CD4-positive, alpha-beta T cell (primary cell): ENCODE results near the gene TARBP2. TPM values are rescaled to one million over a fixed set of nuclear protein-coding genes. Genes with fewer than 3 reads are reported as not detected.

Source experiments
- ATAC-seq: fragments of 200-7000 bp; cut with Tn5 transposase; one replicate; pipeline ENCODE4 v1.10.0; 2022; ENCODE audit warnings: mild to moderate bottlenecking; ENCODE audit not compliant: poor library complexity
- CTCF ChIA-PET: fragments of 350-600 bp; sonication (Branson Sonifier 250); formaldehyde crosslinking; loops from one replicate; lab custom pipeline; 2021; ENCODE audit warnings: antibody characterized with exemption, inconsistent platforms; lab: Charles Lee
- POLR2A ChIA-PET: fragments of 350-600 bp; sonication (Branson Sonifier 250); formaldehyde crosslinking; loops from one replicate; lab custom pipeline; 2021; ENCODE audit warnings: antibody characterized with exemption, inconsistent platforms; lab: Charles Lee
- DNase-seq, 14 experiments: peaks; one replicate each; pipeline ENCODE4 v3.0.0-alpha.2; 2013 to 2020; ENCODE audit warnings: mixed read lengths in 2 of 14
- H3K27ac ChIP-seq, 2 donors: one replicate each; pipeline versions ENCODE4 v1.5.1 to v1.7.0; 2013; ENCODE audit warnings: low read length in 2 of 2, low read depth in 1 of 2, mild to moderate bottlenecking in 1 of 2
- H3K27me3 ChIP-seq, 2 experiments: 1 replicate in 1 of 2; 2 replicates in 1 of 2; pipeline versions ENCODE4 v1.6.1 to v1.7.0; 2013; ENCODE audit warnings: low read length in 2 of 2, control low read depth in 1 of 2, mild to moderate bottlenecking in 1 of 2, moderate library complexity in 1 of 2; ENCODE audit not compliant: insufficient read depth in 2 of 2, control insufficient read depth in 1 of 2
- H3K36me3 ChIP-seq: one replicate; pipeline ENCODE4 v1.6.1; 2013; ENCODE audit warnings: low read length, control low read depth; ENCODE audit not compliant: insufficient read depth
- H3K4me1 ChIP-seq: one replicate; pipeline ENCODE4 v1.6.1; 2013; ENCODE audit warnings: low read length, control low read depth; ENCODE audit not compliant: insufficient read depth
- H3K4me3 ChIP-seq: one replicate; pipeline ENCODE4 v1.5.1; 2013; ENCODE audit warnings: mild to moderate bottlenecking, low read length, moderate library complexity
- H3K9me3 ChIP-seq, 2 experiments: 1 replicate in 1 of 2; 2 replicates in 1 of 2; pipeline versions ENCODE4 v1.6.1 to v1.7.0; 2013; ENCODE audit warnings: low read length in 2 of 2, mild to moderate bottlenecking in 2 of 2, control low read depth in 1 of 2, moderate library complexity in 1 of 2; ENCODE audit not compliant: control insufficient read depth in 1 of 2, insufficient read depth in 1 of 2
- H3K27ac Mint-ChIP-seq: one replicate; pipeline ENCODE4 v1.8.0; 2020; ENCODE audit warnings: mixed read lengths
- H3K27me3 Mint-ChIP-seq: one replicate; pipeline ENCODE4 v1.8.0; 2021; ENCODE audit warnings: mixed read lengths
- H3K36me3 Mint-ChIP-seq: one replicate; pipeline ENCODE4 v1.8.0; 2021; ENCODE audit warnings: low read depth, mixed read lengths
- H3K4me1 Mint-ChIP-seq: one replicate; pipeline ENCODE4 v1.8.0; 2021; ENCODE audit warnings: low read depth, mixed read lengths
- H3K4me3 Mint-ChIP-seq: one replicate; pipeline ENCODE4 v1.8.0; 2020; ENCODE audit warnings: mild to moderate bottlenecking, mixed read lengths
- H3K9me3 Mint-ChIP-seq: one replicate; pipeline ENCODE4 v1.8.0; 2020; ENCODE audit warnings: mixed read lengths
- intact Hi-C, 2 experiments: fragments of 100-400 bp; cut with DNase I in 1 of 2; cut with micrococcal nuclease in 1 of 2; formaldehyde crosslinking; loops; one replicate each; pipeline versions ENCODE4 v1.15.1 to v1.9.0; 2023 to 2025; cut with DNase I, micrococcal nuclease
- total RNA-seq, 174 experiments: library from RNA in 2 of 174; stranded (reverse) in 2 of 174; gene quantifications; one replicate each; pipeline ENCODE4 v1.2.3 and lab custom pipeline; 2021 to 2026
- TF ChIP-seq, protein P1 (sequence below): fragments of 200-600 bp; IDR thresholded peaks from one replicate; pipeline ENCODE4 v1.8.0; 2022; ENCODE audit warnings: antibody characterized with exemption, mild to moderate bottlenecking

The TARBP2 gene
- total RNA-seq, 2 experiments from 2014 or later = 21.7 to 22.4 TPM

DNA sequence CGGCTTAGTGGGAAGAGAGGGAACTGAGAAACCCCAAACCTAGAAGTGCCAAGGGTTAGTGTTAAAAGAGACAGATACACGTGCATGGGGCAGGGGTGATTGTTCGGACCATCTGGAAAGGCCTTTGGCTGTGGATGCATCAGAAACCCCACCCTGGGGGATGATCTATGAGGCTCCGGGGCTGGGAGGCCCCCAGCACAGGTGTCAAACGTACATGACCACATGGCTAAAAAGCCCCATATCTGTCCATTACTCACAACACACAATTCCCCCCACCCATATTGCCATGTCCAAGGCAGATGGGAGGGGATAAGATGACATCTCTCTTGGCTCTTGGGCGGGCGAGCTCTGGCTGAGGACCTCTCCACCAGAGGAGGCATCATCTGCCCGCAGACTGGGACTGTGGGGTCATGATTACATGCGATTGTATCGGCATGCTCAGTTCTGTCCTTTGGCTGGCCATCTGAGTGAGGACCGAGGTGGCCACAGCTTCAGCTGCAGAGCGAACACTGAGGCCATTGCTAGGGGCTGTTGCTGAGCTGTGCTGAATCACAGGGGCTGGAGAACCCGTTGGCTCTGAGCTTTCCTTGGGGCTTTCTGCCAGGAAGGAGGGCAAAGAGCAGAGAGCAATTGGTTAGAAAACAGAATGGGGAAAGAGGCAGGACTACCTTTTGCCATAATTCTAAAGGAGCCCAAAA, 15.8 kb downstream of the TARBP2 start:
- no peaks in the 10 kb centered on the region for H3K27me3 ChIP-seq
- no peak overlapping the region for H3K27ac ChIP-seq
- no peaks in the 10 kb centered on the region for H3K9me3 ChIP-seq
- Mint-ChIP-seq H3K36me3 (peaks cover 79% of the 10 kb centered on the region), H3K4me1 (no peaks in the 10 kb centered on the region), H3K27me3 (no peaks in the 10 kb centered on the region), H3K9me3 (no peaks in the 10 kb centered on the region), H3K4me3 (no peak overlapping the region), H3K27ac (no peak overlapping the region)
- TF ChIP-seq, protein P1, sequence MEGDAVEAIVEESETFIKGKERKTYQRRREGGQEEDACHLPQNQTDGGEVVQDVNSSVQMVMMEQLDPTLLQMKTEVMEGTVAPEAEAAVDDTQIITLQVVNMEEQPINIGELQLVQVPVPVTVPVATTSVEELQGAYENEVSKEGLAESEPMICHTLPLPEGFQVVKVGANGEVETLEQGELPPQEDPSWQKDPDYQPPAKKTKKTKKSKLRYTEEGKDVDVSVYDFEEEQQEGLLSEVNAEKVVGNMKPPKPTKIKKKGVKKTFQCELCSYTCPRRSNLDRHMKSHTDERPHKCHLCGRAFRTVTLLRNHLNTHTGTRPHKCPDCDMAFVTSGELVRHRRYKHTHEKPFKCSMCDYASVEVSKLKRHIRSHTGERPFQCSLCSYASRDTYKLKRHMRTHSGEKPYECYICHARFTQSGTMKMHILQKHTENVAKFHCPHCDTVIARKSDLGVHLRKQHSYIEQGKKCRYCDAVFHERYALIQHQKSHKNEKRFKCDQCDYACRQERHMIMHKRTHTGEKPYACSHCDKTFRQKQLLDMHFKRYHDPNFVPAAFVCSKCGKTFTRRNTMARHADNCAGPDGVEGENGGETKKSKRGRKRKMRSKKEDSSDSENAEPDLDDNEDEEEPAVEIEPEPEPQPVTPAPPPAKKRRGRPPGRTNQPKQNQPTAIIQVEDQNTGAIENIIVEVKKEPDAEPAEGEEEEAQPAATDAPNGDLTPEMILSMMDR = no peak
- intact Hi-C loops = no loop called here
- ChIA-PET POLR2A (no interaction called here), CTCF (interaction anchor here (1.4 kb wide), 1 partner anchor 16 kb away, joined by 3 read pairs; no protein-coding TSS in a partner anchor)
- H3K4me1 ChIP-seq = no peaks in the 10 kb centered on the region
- no peak overlapping the region for H3K4me3 ChIP-seq
- DNase-seq = no peak
- ATAC-seq = no peak
- peaks cover 87% of the 10 kb centered on the region for H3K36me3 ChIP-seq

DNA sequence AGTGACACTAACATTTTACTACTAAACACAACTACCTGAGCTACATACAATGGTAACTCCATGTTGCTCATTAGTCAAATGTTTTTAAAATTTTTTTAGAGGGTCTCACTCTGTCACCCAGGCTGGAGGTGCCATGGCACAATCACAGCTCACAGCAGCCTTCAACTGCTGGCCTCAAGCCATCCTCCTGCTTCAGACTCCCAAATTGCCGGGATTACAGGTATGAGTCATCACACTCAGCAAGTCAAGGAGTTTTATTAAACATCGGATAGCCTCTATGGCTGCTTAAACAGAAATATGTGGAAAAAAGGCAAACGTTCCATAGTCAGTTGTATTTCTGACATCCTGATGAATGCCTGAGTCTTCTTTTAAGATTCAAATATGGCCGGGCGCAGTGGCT, 17.3 kb downstream of the TARBP2 start:
- intact Hi-C loops = no loop called here
- H3K36me3 ChIP-seq = peaks cover 87% of the 10 kb centered on the region
- H3K9me3 ChIP-seq = no peaks in the 10 kb centered on the region
- TF ChIP-seq, protein P1 = no peak
- POLR2A ChIA-PET = no interaction called here
- DNase-seq (no peak), ATAC-seq (no peak)
- H3K36me3 Mint-ChIP-seq = peaks cover 80% of the 10 kb centered on the region
- CTCF ChIA-PET = interaction anchor here (1.1 to 1.4 kb wide), 2 partner anchors 10 to 15 kb away, joined by 3 to 4 read pairs; no protein-coding TSS in a partner anchor
- no peak overlapping the region for H3K4me3 ChIP-seq
- H3K27me3 Mint-ChIP-seq = no peaks in the 10 kb centered on the region
- no peak overlapping the region for H3K27ac ChIP-seq
- H3K4me3 Mint-ChIP-seq = no peak overlapping the region
- no peaks in the 10 kb centered on the region for H3K27me3 ChIP-seq
- no peaks in the 10 kb centered on the region for H3K4me1 Mint-ChIP-seq
- H3K4me1 ChIP-seq = no peaks in the 10 kb centered on the region
- H3K9me3 Mint-ChIP-seq = no peaks in the 10 kb centered on the region
- no peak overlapping the region for H3K27ac Mint-ChIP-seq

- H3K4me3 Mint-ChIP-seq = no peak overlapping the region
- ChIA-PET POLR2A (no interaction called here), CTCF (interaction anchor here (1.5 kb wide), 1 partner anchor 14 kb away, joined by 3 read pairs; no protein-coding TSS in a partner anchor)
- no peaks in the 10 kb centered on the region for H3K27me3 Mint-ChIP-seq
- no peak for ATAC-seq
- H3K4me3 ChIP-seq = no peak overlapping the region
- no peak overlapping the region for H3K27ac ChIP-seq
- no peak overlapping the region for H3K27ac Mint-ChIP-seq
- intact Hi-C loops = no loop called here
- H3K36me3 Mint-ChIP-seq = peaks cover 77% of the 10 kb centered on the region
- H3K9me3 ChIP-seq = no peaks in the 10 kb centered on the region
- peaks cover 70% of the 10 kb centered on the region for H3K36me3 ChIP-seq
- no peaks in the 10 kb centered on the region for H3K27me3 ChIP-seq
- TF ChIP-seq, protein P1 = no peak
- H3K4me1 Mint-ChIP-seq = no peaks in the 10 kb centered on the region
- no peaks in the 10 kb centered on the region for H3K9me3 Mint-ChIP-seq
- no peaks in the 10 kb centered on the region for H3K4me1 ChIP-seq
- DNase-seq = no peak
Observed at GRCh38 chr12:53523131-53523530, 22.0 kb downstream of the TARBP2 start.
